ENCODE measurements around the gene NUDT8.

GRCh38 chr11:67605231-67606011 lies 24.3 kb downstream of the NUDT8 start:
- TF ChIP-seq POLR2A (IDR thresholded peaks at IDR 0.05) = no peak
- TF ChIP-seq CTCF (IDR thresholded peaks at IDR 0.05) = no peak
